OCI-LY3 (cell line): ENCODE measurements around the gene SLC19A1.

Experiments used
- H2AFZ ChIP-seq: fragments of 200-600, 300-600 bp; shearing (Covaris generic); 2 replicates; pipeline ENCODE4 v1.6.0; 2014; ENCODE audit warnings: antibody characterized with exemption, low read depth, low read length
- H3K27ac ChIP-seq: fragments of 200-600, 300-600 bp; sonication (generic); 2 replicates; pipeline ENCODE4 v1.5.1; 2014; ENCODE audit warnings: mild to moderate bottlenecking, low read length, moderate library complexity, mixed read lengths
- H3K27me3 ChIP-seq: fragments of 200-600, 300-600 bp; sonication (generic); 2 replicates; pipeline ENCODE4 v1.6.1; 2014; ENCODE audit warnings: low read depth, low read length, mixed read lengths
- H3K36me3 ChIP-seq: fragments of 200-600, 300-600 bp; sonication (generic); replicated peaks from 2 replicates; pipeline ENCODE3; 2014; ENCODE audit warnings: low read depth, low read length, mixed read lengths
- H3K4me1 ChIP-seq: fragments of 300-600, 200-600 bp; sonication (generic); 2 replicates; pipeline ENCODE4 v1.6.1; 2014; ENCODE audit warnings: low read length, mixed read lengths
- H3K4me2 ChIP-seq: fragments of 200-600, 300-600 bp; sonication (generic); 2 replicates; pipeline ENCODE4 v1.6.1; 2014; ENCODE audit warnings: low read length, mixed read lengths
- H3K4me3 ChIP-seq: fragments of 300-600, 200-600 bp; sonication (generic); 2 replicates; pipeline ENCODE4 v1.5.1; 2014; ENCODE audit warnings: antibody characterized with exemption, mild to moderate bottlenecking, low read length, moderate library complexity
- H3K79me2 ChIP-seq: fragments of 300-600, 200-600 bp; shearing (Covaris generic); 2 replicates; pipeline ENCODE4 v1.6.1; 2014; ENCODE audit warnings: mild to moderate bottlenecking, low read length, mixed read lengths
- H3K9ac ChIP-seq: fragments of 300-600, 200-600 bp; shearing (Covaris generic); 2 replicates; pipeline ENCODE4 v1.6.0; 2014; ENCODE audit warnings: mild to moderate bottlenecking, low read length, moderate library complexity
- H3K9me3 ChIP-seq: fragments of 200-600, 300-600 bp; shearing (Covaris generic); 2 replicates; pipeline ENCODE4 v1.6.1; 2014; ENCODE audit warnings: low read length, mixed read lengths; ENCODE audit not compliant: insufficient read depth
- H4K20me1 ChIP-seq: fragments of 200-600, 300-600 bp; sonication (generic); 2 replicates; pipeline ENCODE4 v1.6.1; 2016; ENCODE audit warnings: low read length, mixed read lengths; ENCODE audit not compliant: insufficient read depth
- CTCF ChIP-seq: fragments of 200-600, 300-600 bp; sonication (generic); IDR thresholded peaks from 2 replicates; pipeline ENCODE4 v1.5.1; 2014; ENCODE audit warnings: antibody characterized with exemption, low read length, low read depth
- EZH2phosphoT487 ChIP-seq: fragments of 200-600 bp; shearing (Covaris generic); IDR thresholded peaks from 2 replicates; pipeline ENCODE4 v1.6.1; 2018; ENCODE audit warnings: antibody characterized with exemption, mixed run types, low read depth

Gene SLC19A1

DNA sequence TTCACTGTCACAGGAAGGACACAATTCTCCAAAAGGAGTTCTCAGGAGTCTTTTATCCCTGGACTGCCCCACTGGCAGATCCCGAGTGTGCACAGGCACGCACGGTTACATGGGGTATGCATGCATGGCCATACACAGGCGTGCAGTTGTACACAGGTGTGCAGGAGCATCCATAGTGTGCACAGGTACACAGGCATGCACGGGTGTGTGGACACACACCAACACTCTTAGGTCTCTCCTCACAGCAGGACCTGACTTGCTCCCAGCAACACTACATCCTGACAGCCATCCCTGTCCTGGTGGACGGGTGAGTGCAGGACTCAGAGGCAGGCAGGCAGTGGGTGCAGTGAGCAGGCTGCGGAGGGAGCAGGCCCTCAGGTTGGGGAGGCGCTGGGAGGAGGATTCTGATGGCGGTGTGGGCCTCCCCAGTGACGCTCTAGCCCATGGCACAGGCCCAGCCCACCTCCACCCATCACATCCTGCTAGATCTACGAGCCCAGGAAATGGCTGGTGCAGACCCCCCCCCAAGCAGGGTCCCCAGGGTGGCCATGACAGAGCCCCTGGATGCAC lies 28.4 kb downstream of the SLC19A1 start:
- peaks cover 5% of the 10 kb centered on the region; the same call in 1 of the 2 replicates for H3K9me3 ChIP-seq
- H3K27me3 ChIP-seq = no peaks in the 10 kb centered on the region
- H3K79me2 ChIP-seq = peaks cover 11% of the 10 kb centered on the region
- H3K4me3 ChIP-seq = no peak overlapping the region
- H3K27ac ChIP-seq = no peak overlapping the region
- no peak overlapping the region for H2AFZ ChIP-seq
- TF ChIP-seq CTCF (no peak), EZH2phosphoT487 (no peak)
- H3K9ac ChIP-seq = no peak overlapping the region
- H3K36me3 ChIP-seq = peaks cover 14% of the 10 kb centered on the region
- H4K20me1 ChIP-seq = no peaks in the 10 kb centered on the region
- no peak overlapping the region for H3K4me2 ChIP-seq
- H3K4me1 ChIP-seq = no peaks in the 10 kb centered on the region

DNA sequence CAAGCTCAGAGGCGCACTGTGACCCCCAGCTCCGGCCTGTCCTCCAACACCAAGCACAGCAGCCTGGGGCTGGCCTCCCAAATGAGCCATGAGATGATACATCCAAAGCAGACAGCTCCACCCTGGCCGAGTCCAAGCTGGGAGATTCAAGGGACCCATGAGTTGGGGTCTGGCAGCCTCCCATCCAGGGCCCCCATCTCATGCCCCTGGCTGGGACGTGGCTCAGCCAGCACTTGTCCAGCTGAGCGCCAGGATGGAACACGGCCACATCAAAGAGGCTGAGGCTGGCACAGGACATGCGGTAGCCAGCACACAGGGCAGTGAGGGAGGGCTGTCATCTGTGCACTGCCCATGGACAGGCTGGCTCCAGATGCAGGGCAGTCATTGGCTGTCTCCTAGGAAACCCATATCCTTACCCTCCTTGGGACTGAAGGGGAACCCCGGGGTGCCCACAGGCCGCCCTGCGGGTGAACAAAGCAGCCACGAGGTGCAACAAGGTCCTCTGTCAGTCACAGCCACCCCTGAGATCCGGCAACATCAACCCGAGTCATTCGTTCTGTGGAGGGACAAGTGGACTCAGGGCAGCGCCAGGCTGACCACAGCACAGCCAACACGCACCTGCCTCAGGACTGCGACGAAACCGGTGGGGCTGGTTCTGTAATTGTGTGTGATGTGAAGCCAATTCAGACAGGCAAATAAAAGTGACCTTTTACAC lies 29.1 kb downstream of the SLC19A1 start:
- peaks cover 2% of the 10 kb centered on the region; the same call in 1 of the 2 replicates for H3K9me3 ChIP-seq
- no peak overlapping the region for H3K4me2 ChIP-seq
- TF ChIP-seq EZH2phosphoT487 = no peak
- TF ChIP-seq CTCF = no peak
- H3K4me1 ChIP-seq = no peaks in the 10 kb centered on the region
- no peaks in the 10 kb centered on the region for H4K20me1 ChIP-seq
- H3K4me3 ChIP-seq = no peak overlapping the region
- peaks cover 4% of the 10 kb centered on the region for H3K79me2 ChIP-seq
- peaks cover 8% of the 10 kb centered on the region for H3K36me3 ChIP-seq
- H3K27ac ChIP-seq = no peak overlapping the region
- H3K27me3 ChIP-seq = no peaks in the 10 kb centered on the region
- H2AFZ ChIP-seq = no peak overlapping the region
- H3K9ac ChIP-seq = no peak overlapping the region

DNA sequence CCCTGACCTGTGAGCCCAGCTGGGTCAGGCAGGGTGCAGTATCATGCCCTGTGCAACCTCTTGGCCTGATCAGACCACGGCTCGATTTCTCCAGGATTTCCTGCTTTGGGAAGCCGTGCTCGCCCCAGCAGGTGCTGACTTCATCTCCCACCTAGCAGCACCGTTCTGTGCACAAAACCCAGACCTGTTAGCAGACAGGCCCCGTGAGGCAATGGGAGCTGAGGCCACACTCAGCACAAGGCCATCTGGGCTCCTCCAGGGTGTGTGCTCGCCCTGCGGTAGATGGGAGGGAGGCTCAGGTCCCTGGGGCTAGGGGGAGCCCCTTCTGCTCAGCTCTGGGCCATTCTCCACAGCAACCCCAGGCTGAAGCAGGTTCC lies 29.6 kb downstream of the SLC19A1 start:
- Histone ChIP-seq H3K36me3 (peaks cover 3% of the 10 kb centered on the region), H3K9ac (no peak overlapping the region)

More for the DNA sequence above, 29.6 kb downstream of the SLC19A1 start:
- Histone ChIP-seq H3K9me3 (no peaks in the 10 kb centered on the region), H3K27ac (no peak overlapping the region), H3K79me2 (no peaks in the 10 kb centered on the region), H3K4me3 (no peak overlapping the region), H3K4me1 (no peaks in the 10 kb centered on the region), H3K4me2 (no peak overlapping the region), H3K27me3 (no peaks in the 10 kb centered on the region), H4K20me1 (no peaks in the 10 kb centered on the region), H2AFZ (no peak overlapping the region)
- TF ChIP-seq EZH2phosphoT487 (no peak), CTCF (no peak)
